HUES6 (cell line): ENCODE data around the gene SLC43A3.

Experiments used
- H3K27ac ChIP-seq: 2 replicates; pipeline ENCODE4 v1.7.0; 2013; ENCODE audit warnings: low read depth, mild to moderate bottlenecking, low read length, inconsistent platforms
- H3K27me3 ChIP-seq: 2 replicates; pipeline ENCODE4 v1.6.1; 2013; ENCODE audit warnings: low read length; ENCODE audit not compliant: control insufficient read depth, insufficient read depth
- H3K36me3 ChIP-seq: 2 replicates; pipeline ENCODE4 v1.6.1; 2013; ENCODE audit warnings: low read length; ENCODE audit not compliant: control insufficient read depth, insufficient read depth
- H3K4me1 ChIP-seq: 2 replicates; pipeline ENCODE4 v1.6.1; 2013; ENCODE audit warnings: low read length; ENCODE audit not compliant: control insufficient read depth, insufficient read depth
- H3K4me3 ChIP-seq: 2 replicates; pipeline ENCODE4 v1.5.1; 2013; ENCODE audit warnings: low read depth, low read length
- H3K9ac ChIP-seq: one replicate; pipeline ENCODE4 v1.6.1; 2013; ENCODE audit warnings: mild to moderate bottlenecking, low read length
- H3K9me3 ChIP-seq: 2 replicates; pipeline ENCODE4 v1.6.1; 2013; ENCODE audit warnings: low read depth, low read length; ENCODE audit not compliant: control insufficient read depth, insufficient read depth

SLC43A3 gene

DNA sequence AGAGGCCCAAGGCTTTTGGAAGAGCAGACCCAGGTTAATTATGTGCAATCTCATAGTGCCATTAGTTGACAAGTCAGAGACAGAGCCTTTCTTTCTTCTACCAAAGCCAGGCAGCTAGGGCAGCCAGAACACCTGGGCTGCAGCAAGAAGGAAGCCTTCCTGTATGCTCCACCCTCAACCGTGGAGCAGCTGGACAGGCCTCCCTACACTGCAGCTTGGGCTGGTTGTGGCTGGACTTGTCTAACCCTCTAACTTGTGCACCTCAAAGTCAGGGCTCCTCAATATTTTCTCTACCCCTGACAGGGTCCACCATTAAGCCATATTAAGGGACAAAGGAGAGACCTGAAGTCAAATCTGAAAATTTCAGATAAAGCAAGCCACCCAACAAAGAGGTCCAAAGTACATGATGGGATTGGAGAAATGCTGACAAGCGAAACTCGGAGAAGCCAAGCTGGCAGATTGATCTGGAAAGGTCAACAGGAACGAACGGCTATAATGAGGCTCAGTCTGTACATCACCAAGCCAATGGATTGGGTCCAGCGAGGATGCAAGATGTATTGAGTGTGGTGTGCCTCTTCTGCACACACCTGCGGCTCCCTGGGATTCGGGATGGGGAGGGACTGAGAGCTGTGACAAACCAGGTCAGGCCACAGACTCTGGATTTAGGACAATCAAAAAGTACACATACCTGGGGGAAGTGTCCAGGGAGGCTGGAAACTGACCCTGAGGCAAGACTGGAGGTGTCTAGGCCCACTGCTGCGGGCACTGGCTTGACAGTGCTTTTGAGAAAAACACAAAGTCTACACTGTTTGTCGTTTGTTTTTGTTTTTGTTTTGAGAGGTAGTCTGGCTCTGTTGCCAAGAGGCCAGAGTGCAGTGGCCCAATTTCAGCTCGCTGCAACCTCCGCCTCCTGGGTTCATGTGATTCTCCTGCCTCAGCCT is 11.7 kb upstream of the SLC43A3 start:
- Histone ChIP-seq H3K27me3 (no peaks in the 10 kb centered on the region), H3K27ac (no peak overlapping the region), H3K4me3 (no peak overlapping the region), H3K9ac (no peak overlapping the region), H3K9me3 (no peaks in the 10 kb centered on the region), H3K36me3 (no peaks in the 10 kb centered on the region), H3K4me1 (no peaks in the 10 kb centered on the region)

DNA sequence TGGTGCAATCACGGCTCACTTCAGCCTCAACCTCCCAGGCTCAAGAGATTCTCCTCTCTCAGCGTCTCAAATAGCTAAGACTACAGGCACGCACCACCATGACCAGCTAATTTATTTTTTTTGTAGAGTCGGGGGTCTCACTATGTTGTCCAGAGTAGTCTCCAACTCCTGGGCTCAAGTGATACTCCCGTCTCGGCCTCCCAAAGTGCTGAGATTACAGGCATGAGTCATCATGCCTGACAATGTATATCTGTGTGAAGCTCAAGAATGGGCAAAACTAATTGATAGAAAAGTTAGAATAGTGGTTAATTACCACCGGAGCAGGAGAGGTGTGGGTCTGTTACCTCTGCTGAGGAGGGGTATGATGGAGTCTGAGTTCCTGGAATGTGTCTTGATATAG is 9.1 kb upstream of the SLC43A3 start:
- H3K27ac ChIP-seq: no peak overlapping the region
- no peaks in the 10 kb centered on the region for H3K27me3 ChIP-seq
- no peak overlapping the region for H3K4me3 ChIP-seq
- H3K36me3 ChIP-seq: no peaks in the 10 kb centered on the region
- no peak overlapping the region for H3K9ac ChIP-seq
- H3K9me3 ChIP-seq: no peaks in the 10 kb centered on the region
- H3K4me1 ChIP-seq: no peaks in the 10 kb centered on the region

DNA sequence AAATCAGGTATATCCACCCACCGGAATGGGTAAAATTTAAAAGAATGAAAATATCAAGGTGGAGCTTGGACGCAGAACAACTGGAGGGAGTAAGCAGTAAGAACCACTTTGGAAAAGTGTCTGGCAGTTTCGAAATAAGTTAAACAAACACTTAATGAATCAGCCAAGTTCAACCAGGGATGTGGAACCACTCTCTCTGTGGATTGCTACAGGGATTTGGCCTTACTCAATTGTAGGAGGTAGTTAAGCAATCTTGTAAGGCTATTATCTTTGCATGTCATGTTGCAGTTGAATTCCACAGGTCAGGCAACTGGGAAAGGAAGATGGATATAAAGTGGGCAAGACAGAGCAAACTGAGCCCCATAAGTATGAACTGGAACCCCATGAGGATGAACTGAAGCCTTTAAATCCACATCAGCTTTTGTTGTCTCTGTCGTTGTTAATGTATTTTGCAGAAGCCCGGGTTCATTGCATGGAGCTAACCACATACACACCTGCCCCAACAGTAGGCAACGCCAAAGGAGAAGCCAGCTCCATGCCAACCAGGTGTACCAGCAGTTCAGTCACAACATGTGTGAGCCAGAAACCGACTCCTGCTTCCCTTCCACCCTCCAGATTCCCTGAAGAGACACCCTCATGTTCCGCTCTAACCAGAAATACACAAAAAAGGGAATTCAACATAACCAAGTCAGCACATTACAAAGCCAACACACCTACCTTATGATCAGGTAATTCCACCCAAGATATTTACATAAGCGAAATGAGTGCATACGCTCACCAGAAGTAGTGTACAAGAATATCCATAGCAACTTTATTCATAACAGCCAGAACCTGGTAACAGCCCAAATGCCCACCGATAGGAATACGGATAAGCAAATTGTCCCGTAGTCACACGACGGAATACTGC is 8.0 kb upstream of the SLC43A3 start:
- no peaks in the 10 kb centered on the region for H3K36me3 ChIP-seq
- H3K4me1 ChIP-seq: no peaks in the 10 kb centered on the region
- no peak overlapping the region for H3K4me3 ChIP-seq
- H3K27ac ChIP-seq: no peak overlapping the region
- no peaks in the 10 kb centered on the region for H3K9me3 ChIP-seq
- H3K27me3 ChIP-seq: peaks cover under 1% of the 10 kb centered on the region
- no peak overlapping the region for H3K9ac ChIP-seq

DNA sequence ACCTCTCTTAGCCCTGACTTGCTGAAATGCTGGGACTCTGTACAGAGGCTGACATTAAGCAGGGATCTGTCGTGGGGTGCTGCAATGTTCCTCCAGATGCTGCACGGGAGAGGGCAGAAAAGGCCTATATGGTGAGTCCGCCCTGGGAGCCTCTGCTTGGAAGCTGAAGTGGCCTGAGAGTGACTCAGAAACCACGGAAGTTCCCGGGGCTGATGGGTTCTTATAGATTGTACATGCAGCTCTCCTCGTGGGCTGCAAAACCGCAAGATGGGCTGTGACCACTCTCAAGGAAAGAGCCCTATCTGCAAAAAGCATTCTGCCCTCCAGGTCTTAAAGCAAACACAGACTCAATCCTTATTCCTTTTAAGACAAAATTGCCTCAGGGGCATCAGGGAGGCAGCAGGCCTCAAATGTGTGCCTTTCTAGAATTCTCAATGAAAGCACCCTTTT is 5.8 kb upstream of the SLC43A3 start:
- H3K4me1 ChIP-seq: no peaks in the 10 kb centered on the region
- peaks cover 22% of the 10 kb centered on the region for H3K27me3 ChIP-seq
- no peak overlapping the region for H3K4me3 ChIP-seq
- H3K27ac ChIP-seq: no peak overlapping the region
- H3K36me3 ChIP-seq: no peaks in the 10 kb centered on the region
- no peak overlapping the region for H3K9ac ChIP-seq
- no peaks in the 10 kb centered on the region for H3K9me3 ChIP-seq

DNA sequence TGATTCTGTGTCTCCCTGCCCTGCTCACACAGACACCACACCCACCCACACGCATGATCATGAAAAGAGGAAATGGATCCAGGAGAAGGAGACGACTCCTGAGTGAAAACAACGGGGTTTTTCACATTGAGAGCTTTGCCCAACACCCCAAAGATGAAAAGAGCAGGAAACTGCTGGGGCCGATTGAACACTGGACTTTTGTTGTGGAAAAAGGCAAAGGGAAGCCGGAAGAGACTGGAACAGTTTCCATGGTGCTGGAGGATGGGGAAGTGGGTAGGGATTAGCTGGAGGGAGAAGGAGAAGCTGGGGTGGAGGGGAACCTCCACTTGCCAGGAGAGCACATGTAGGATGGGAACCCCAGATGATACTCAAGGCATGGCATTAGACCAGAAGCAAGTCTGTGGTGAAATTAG is 5.2 kb upstream of the SLC43A3 start:
- H3K9me3 ChIP-seq: no peaks in the 10 kb centered on the region
- no peak overlapping the region for H3K27ac ChIP-seq
- H3K4me1 ChIP-seq: peaks cover 2% of the 10 kb centered on the region; the same call in 1 of the 2 replicates
- H3K9ac ChIP-seq: no peak overlapping the region
- no peaks in the 10 kb centered on the region for H3K36me3 ChIP-seq
- peaks cover 26% of the 10 kb centered on the region for H3K27me3 ChIP-seq
- no peak overlapping the region for H3K4me3 ChIP-seq

DNA sequence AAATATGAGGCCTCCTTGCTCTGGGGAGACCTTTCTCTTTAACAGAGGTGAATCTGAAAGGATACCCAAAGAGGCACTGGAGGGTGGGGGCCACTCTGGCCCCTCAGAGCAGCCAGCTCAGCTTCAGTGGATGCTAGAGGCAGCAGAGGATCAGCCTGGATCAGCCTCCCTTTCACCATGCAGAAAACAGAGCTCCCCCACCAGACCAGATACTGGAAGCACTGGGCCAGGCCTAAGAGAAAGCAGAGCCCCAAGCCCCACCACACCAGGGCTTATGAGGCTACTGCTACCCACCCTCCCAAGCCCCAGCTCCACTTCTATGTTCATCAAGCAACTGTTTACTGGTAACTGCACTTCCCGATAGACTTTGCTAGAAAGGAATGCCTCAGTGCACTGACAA is 4.0 kb upstream of the SLC43A3 start:
- peaks cover 11% of the 10 kb centered on the region for H3K4me1 ChIP-seq
- no peak overlapping the region for H3K9ac ChIP-seq
- no peaks in the 10 kb centered on the region for H3K36me3 ChIP-seq
- no peaks in the 10 kb centered on the region for H3K9me3 ChIP-seq
- no peak overlapping the region for H3K27ac ChIP-seq
- no peak overlapping the region for H3K4me3 ChIP-seq
- H3K27me3 ChIP-seq: peaks cover 35% of the 10 kb centered on the region

DNA sequence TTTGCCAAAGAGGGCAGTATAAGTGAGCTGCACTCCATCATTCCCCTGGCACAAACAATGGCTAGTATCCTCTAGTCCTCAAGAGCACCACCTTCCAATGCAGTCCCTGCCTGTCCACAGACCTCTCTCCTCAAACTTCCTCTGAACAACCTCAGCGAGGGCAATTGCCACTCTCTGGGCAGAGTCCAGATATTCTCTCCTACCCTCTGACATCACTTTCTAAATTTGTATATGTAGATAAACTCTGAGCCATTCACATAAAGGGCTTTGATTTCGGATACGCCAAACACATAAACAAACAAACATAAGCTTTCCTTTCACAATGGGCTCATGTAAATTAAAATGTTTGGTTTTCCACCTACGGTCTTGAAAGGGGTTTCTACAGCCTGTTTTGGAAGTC is 3.0 kb upstream of the SLC43A3 start:
- Histone ChIP-seq H3K4me3 (no peak overlapping the region), H3K4me1 (peaks cover 21% of the 10 kb centered on the region), H3K9me3 (no peaks in the 10 kb centered on the region), H3K36me3 (no peaks in the 10 kb centered on the region), H3K27ac (no peak overlapping the region), H3K27me3 (peaks cover 40% of the 10 kb centered on the region), H3K9ac (no peak overlapping the region)

DNA sequence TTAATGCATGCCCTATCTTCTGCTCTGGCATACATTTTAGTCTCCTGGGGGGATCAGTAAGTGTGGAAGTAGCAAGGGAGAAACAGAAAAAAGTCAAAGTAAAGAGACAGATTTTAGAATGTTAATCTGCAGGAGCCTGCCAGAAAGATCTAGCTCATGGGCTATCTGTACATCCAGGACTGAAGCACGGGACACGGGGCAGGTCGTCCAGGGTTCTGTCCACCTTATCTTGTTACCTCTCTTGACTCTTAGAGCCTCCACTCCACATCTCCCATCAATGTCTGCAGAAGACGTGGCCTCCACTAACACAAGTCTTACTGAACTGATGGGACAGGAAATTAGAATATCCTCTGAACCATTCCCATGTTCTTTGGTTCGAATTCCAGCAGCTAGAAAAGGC is 1.7 kb upstream of the SLC43A3 start:
- Histone ChIP-seq H3K36me3 (peaks cover 5% of the 10 kb centered on the region; the same call in 1 of the 2 replicates), H3K27ac (no peak overlapping the region), H3K4me3 (no peak overlapping the region), H3K27me3 (peaks cover 40% of the 10 kb centered on the region), H3K4me1 (peaks cover 27% of the 10 kb centered on the region), H3K9me3 (no peaks in the 10 kb centered on the region), H3K9ac (no peak overlapping the region)

DNA sequence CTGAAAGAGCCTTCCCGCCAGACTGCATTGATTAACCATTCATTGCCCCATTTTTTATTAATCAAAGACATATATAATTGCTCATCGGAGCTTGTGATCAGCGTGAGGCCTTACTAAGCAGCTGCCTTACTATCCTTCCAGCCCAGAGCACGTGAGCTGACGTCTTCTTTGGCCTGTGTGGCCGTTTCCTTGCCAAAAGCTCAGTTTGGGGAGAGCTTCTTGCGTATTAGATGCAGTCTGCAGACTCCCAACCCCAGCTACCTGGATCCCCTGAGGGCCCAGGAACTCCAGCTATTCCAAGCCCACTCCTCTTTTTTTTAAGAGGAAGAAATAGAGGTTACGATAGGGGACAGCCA is 784 bp upstream of the SLC43A3 start:
- no peaks in the 10 kb centered on the region for H3K9me3 ChIP-seq
- peaks cover 40% of the 10 kb centered on the region for H3K27me3 ChIP-seq
- no peak overlapping the region for H3K27ac ChIP-seq
- no peak overlapping the region for H3K4me3 ChIP-seq
- H3K9ac ChIP-seq: no peak overlapping the region
- peaks cover 27% of the 10 kb centered on the region for H3K4me1 ChIP-seq
- H3K36me3 ChIP-seq: peaks cover 5% of the 10 kb centered on the region; the same call in 1 of the 2 replicates

DNA sequence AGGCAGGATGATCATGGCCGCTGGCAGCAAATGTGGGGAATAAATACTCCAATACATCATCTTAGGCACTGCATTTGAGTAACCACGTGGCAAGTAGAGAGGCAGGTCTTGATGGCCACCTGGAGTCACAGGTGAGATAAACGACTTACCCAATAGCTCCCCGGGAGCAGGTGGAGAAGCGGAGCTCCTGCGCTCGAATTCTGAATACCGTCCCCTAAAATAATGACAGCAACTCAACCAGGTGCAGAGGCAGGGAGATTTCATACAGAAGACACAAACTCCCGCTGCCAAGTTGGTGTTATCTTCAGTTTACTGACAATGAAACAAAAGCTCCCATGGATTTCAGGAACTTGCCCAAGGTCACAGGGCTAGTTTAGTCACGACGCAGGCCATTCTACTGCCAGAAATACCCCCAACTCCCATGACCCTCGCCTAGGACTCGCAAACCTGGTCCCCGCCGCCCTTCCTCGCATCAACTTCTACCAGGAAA is 437 bp downstream of the SLC43A3 start:
- peaks cover 27% of the 10 kb centered on the region for H3K4me1 ChIP-seq
- H3K27ac ChIP-seq: no peak overlapping the region
- H3K4me3 ChIP-seq: peak overlapping the region; percentile 64
- H3K9ac ChIP-seq: peak overlapping the region; percentile 33
- peaks cover 40% of the 10 kb centered on the region for H3K27me3 ChIP-seq
- peaks cover 5% of the 10 kb centered on the region; the same call in 1 of the 2 replicates for H3K36me3 ChIP-seq
- H3K9me3 ChIP-seq: no peaks in the 10 kb centered on the region
